AG04449 (cell line): ENCODE measurements around the gene AMHR2.
"Not testable (repeated sequence)": the region's sequence is repeated elsewhere in the genome, so short reads cannot be mapped to it uniquely, and the experiment has no call there.

Experiments used
- CTCF ChIA-PET: fragments of 350-600 bp; formaldehyde crosslinking; extraction: SDS; loops from one replicate; lab custom pipeline; 2021; ENCODE audit warnings: antibody characterized with exemption; lab: Yijun Ruan, JAX
- POLR2A ChIA-PET: fragments of 400-600, 350-600 bp; formaldehyde crosslinking; extraction: SDS; loops from one replicate; lab custom pipeline; 2020; ENCODE audit warnings: antibody characterized with exemption, inconsistent platforms; lab: Yijun Ruan, JAX
- DNase-seq: peaks from one replicate; pipeline ENCODE4 v3.0.0-alpha.2; 2010; ENCODE audit warnings: low read depth, low spot score
- H3K4me3 ChIP-seq: 2 replicates; pipeline ENCODE4 v1.5.1; 2011; ENCODE audit warnings: low read depth, mild to moderate bottlenecking, control low read depth, low read length
- CTCF ChIP-seq: IDR thresholded peaks from one replicate; pipeline ENCODE4 v1.5.1; 2011; ENCODE audit warnings: mild to moderate bottlenecking, moderate library complexity, low read length, control low read depth, inconsistent platforms; ENCODE audit not compliant: insufficient read depth; ENCODE audit errors: missing control alignments

AMHR2 gene

GRCh38 chr12:53410951-53411350, 12.7 kb upstream of the AMHR2 start:
- POLR2A ChIA-PET, result no interaction called here
- CTCF ChIA-PET, result interaction anchor here (1.0 to 10.2 kb wide), 4 partner anchors 10 to 89 kb away, joined by 3 to 112 read pairs (median 23); partner anchors contain the start of gene AAAS
- TF ChIP-seq CTCF, result no peak
- DNase-seq, result no peak
- no peak overlapping the region for H3K4me3 ChIP-seq

DNA sequence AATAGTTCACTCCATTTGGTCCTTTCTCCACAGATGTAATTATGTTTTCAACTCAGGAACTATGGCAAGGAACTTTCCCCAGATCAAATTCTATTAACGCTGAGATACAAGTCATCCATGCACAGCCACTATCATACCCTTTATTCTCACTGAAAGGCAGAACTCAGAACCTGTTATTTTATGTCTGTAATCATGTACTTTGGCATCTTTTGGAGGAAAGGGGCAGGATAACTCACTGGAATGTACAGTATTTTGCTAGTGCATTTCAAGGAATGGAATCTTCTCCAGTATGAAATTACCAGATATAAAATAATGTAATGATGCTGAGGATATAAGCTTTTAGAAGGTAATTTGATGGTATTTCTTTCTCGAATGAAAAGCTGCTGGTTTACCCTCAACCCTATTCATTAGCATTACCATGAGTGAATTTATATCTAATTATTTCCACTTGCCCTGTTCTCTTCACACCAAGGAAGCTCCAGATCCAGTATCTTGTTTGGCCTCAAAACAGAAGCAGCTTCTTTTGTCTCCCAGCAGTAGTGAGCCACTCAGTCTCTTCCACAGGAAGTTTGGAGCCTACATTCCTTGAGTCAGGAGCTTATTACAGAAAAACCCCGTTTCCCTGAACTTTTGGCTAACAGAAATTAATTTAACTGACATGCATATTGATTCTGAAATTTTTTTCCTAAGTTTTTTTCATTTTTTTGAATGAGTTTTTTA, 10.0 kb upstream of the AMHR2 start:
- H3K4me3 ChIP-seq, result no peak overlapping the region
- TF ChIP-seq CTCF, result no peak
- POLR2A ChIA-PET, result interaction anchor here (0.8 to 0.9 kb wide), 2 partner anchors 14 to 34 kb away, joined by 3 to 4 read pairs; partner anchors contain the start of gene SP1
- DNase-seq, result no peak
- CTCF ChIA-PET, result interaction anchor here (0.6 to 10.2 kb wide), 5 partner anchors 9 to 92 kb away, joined by 3 to 112 read pairs (median 5); partner anchors contain the start of gene AAAS

DNA sequence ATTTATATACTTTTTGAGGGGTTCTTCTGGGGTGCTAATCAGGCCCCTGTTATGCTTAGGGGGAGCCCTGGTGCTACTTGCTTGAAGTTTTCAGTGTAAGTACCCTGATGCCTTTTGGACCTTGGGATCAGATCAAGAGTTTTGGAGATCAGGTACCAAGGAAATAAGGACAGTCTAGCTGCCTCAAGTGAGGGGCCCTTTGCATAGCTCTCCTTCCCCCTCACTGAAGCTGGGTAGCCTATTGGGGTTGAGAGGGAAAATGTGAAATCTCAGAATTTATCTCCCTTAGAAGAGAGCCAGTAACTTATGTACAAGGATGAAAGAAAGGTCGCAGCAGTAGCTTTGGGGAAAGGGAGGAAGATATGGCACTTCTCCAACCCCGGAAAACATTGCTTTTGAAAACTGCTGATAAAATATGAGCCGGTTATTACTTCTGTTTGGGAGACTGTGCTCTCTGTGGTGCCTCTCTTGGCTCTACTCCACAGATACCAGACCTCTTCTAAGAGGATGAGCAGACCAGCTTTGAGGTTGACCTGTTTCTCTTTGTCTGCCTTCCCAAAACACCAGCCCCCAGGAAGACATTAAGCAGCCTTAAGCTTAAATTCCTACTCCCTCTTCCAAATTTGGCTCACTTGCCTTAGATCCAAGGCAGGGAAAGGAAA, 8.8 kb upstream of the AMHR2 start:
- CTCF ChIA-PET, result interaction anchor here (1.0 to 10.2 kb wide), 6 partner anchors 10 to 93 kb away, joined by 3 to 112 read pairs (median 6); partner anchors contain the start of gene AAAS
- no peak for TF ChIP-seq CTCF
- POLR2A ChIA-PET, result no interaction called here
- no peak overlapping the region for H3K4me3 ChIP-seq
- no peak for DNase-seq

GRCh38 chr12:53415752-53416389, 7.8 kb upstream of the AMHR2 start:
- CTCF ChIA-PET, result interaction anchor here (1.2 to 10.2 kb wide), 5 partner anchors 11 to 94 kb away, joined by 3 to 112 read pairs (median 5); partner anchors contain the start of gene AAAS
- DNase-seq, H3K4me3 ChIP-seq, POLR2A ChIA-PET: not testable (repeated sequence)

DNA sequence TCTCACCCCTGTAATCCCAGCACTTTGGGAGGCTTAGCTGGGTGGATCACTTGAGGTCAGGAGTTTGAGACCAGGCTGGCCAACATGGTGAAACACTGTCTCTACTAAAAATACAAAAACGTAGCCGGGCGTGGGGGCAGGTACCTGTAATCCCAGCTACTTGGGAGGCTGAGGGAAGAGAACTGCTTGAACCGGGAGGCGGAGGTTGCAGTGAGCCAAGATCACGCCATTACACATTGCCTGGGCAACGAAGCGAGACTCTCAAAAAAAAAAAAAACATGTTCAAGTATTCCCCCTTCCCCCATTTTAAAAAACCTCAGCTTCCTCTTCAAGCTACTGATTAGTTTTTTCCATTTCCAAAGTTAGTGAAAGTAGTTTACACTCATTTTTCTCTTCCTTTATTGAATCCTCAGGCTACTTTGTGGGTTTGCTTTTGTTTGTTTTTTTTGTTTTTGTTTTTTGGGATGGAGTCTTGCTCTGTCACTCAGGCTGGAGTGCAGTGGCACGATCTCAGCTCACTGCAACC, 6.3 kb upstream of the AMHR2 start:
- ChIA-PET CTCF (interaction anchor here (0.7 to 10.2 kb wide), 6 partner anchors 63 to 204 kb away, joined by 3 to 112 read pairs (median 8); no protein-coding TSS in a partner anchor), POLR2A (interaction anchor here (0.6 to 0.8 kb wide), 3 partner anchors 23 to 122 kb away, joined by 3 to 4 read pairs (median 3); partner anchors contain the start of genes PFDN5 and TARBP2)
- H3K4me3 ChIP-seq, DNase-seq: not testable (repeated sequence)

DNA sequence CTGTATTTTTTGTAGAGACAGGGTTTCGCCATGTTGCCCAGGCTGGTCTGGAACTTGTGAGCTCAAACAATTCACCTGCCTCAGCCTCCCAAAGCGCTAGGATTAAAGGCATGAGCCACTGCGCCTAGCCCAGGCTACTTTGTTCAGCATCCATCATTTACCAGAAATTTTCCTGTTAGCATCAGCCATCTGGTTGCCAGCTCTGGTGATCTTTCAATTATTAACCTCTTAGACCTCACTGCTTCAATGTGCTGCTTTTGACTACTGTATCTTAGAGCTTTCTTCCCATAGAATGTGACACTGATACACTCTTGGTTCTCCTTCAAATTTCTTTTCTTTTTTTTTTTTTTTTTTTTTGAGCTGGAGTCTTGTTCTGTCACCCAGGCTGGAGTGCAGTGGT, 5.4 kb upstream of the AMHR2 start:
- ChIA-PET POLR2A (no interaction called here), CTCF (interaction anchor here (1.1 to 10.2 kb wide), 6 partner anchors 64 to 204 kb away, joined by 3 to 112 read pairs (median 8); partner anchors contain the start of gene AAAS)
- H3K4me3 ChIP-seq, result no peak overlapping the region
- no peak for DNase-seq
- no peak for TF ChIP-seq CTCF
